Caco-2 (cell line): ENCODE data around the gene HOXD12. TPM values are rescaled to one million over a fixed set of nuclear protein-coding genes. Genes with fewer than 3 reads are reported as not detected.

Source experiments
- BruUV-seq: library from RNA; stranded (reverse); fragments of 400-500 nt; replicated peaks from 2 replicates; lab custom pipeline; 2021; lab: Mats Ljungman, UMichigan
- CTCF ChIA-PET: fragments of 300-600 bp; sonication (Branson Sonifier 250); formaldehyde crosslinking; loops from one replicate; lab custom pipeline; 2022; ENCODE audit warnings: antibody characterized with exemption; lab: Charles Lee
- POLR2A ChIA-PET: fragments of 300-600 bp; sonication (Branson Sonifier 250); formaldehyde crosslinking; loops from one replicate; lab custom pipeline; 2022; ENCODE audit warnings: antibody characterized with exemption; lab: Charles Lee
- DNase-seq, 2 experiments: peaks; one replicate each; pipeline versions ENCODE4 v3.0.0 to v3.0.0-alpha.2; 2020 to 2022
- H3K27me3 ChIP-seq: replicated peaks from 2 replicates; pipeline ENCODE4 v1.6.0; 2011; ENCODE audit warnings: low read length; ENCODE audit not compliant: control insufficient read depth, insufficient read depth
- H3K36me3 ChIP-seq: 2 replicates; pipeline ENCODE4 v1.5.1; 2011; ENCODE audit warnings: low read length; ENCODE audit not compliant: control insufficient read depth, insufficient read depth
- H3K4me1 ChIP-seq: fragments of 250-450 bp; sonication (Bioruptor Pico); 2 replicates; pipeline ENCODE4 v1.5.1; 2020; ENCODE audit warnings: mild to moderate bottlenecking
- H3K4me3 ChIP-seq: 2 replicates; pipeline ENCODE4 v1.5.1; 2011; ENCODE audit warnings: low read depth, mild to moderate bottlenecking, control low read depth, low read length
- H3K9me3 ChIP-seq: fragments of 250-450 bp; sonication (Bioruptor Pico); 2 replicates; pipeline ENCODE4 v1.5.1; 2020; ENCODE audit warnings: mild to moderate bottlenecking, moderate library complexity
- H3K27ac Mint-ChIP-seq: one replicate; pipeline ENCODE4 v1.8.0; 2022; ENCODE audit warnings: mixed read lengths; ENCODE audit not compliant: unreplicated experiment
- H3K27me3 Mint-ChIP-seq: one replicate; pipeline ENCODE4 v1.8.0; 2022; ENCODE audit warnings: mixed read lengths; ENCODE audit not compliant: insufficient read depth, unreplicated experiment
- H3K36me3 Mint-ChIP-seq: one replicate; pipeline ENCODE4 v1.8.0; 2022; ENCODE audit warnings: mild to moderate bottlenecking, mixed read lengths; ENCODE audit not compliant: insufficient read depth, unreplicated experiment
- H3K4me1 Mint-ChIP-seq: one replicate; pipeline ENCODE4 v1.8.0; 2022; ENCODE audit warnings: low read depth, mixed read lengths; ENCODE audit not compliant: unreplicated experiment
- H3K4me3 Mint-ChIP-seq: one replicate; pipeline ENCODE4 v1.8.0; 2022; ENCODE audit warnings: mild to moderate bottlenecking, moderate library complexity, mixed read lengths; ENCODE audit not compliant: unreplicated experiment
- H3K9me3 Mint-ChIP-seq: one replicate; pipeline ENCODE4 v1.8.0; 2022; ENCODE audit warnings: mixed read lengths; ENCODE audit not compliant: unreplicated experiment
- intact Hi-C: fragments of 100-400 bp; cut with micrococcal nuclease; formaldehyde crosslinking; loops from one replicate; pipeline ENCODE4 v1.10.0; 2022; ENCODE audit not compliant: unreplicated experiment
- microRNA-seq: library from miRNA; unstranded; fragments of <30 nt; microRNA quantifications from one replicate; pipeline ENCODE4 v1.2.0, GENCODE V29; 2022
- total RNA-seq: library from RNA; stranded (reverse); gene quantifications from 2 replicates; pipeline ENCODE4 v1.2.3, GENCODE V29; 2022
- TF ChIP-seq, protein P1 (sequence below), 2 experiments: fragments of 200-600 bp in 1 of 2; IDR thresholded peaks; 1 replicate in 1 of 2; 2 replicates in 1 of 2; pipeline versions ENCODE4 v1.5.1 to v1.8.0; 2011 to 2022; ENCODE audit warnings: antibody characterized with exemption in 1 of 2, control low read depth in 1 of 2, inconsistent platforms in 1 of 2, low read depth in 1 of 2, low read length in 1 of 2, mild to moderate bottlenecking in 1 of 2, moderate library complexity in 1 of 2; ENCODE audit not compliant: insufficient read depth in 1 of 2, severe bottlenecking in 1 of 2, unreplicated experiment in 1 of 2

Gene HOXD12
- total RNA-seq, 1 experiment from 2014 or later, result not detected

DNA sequence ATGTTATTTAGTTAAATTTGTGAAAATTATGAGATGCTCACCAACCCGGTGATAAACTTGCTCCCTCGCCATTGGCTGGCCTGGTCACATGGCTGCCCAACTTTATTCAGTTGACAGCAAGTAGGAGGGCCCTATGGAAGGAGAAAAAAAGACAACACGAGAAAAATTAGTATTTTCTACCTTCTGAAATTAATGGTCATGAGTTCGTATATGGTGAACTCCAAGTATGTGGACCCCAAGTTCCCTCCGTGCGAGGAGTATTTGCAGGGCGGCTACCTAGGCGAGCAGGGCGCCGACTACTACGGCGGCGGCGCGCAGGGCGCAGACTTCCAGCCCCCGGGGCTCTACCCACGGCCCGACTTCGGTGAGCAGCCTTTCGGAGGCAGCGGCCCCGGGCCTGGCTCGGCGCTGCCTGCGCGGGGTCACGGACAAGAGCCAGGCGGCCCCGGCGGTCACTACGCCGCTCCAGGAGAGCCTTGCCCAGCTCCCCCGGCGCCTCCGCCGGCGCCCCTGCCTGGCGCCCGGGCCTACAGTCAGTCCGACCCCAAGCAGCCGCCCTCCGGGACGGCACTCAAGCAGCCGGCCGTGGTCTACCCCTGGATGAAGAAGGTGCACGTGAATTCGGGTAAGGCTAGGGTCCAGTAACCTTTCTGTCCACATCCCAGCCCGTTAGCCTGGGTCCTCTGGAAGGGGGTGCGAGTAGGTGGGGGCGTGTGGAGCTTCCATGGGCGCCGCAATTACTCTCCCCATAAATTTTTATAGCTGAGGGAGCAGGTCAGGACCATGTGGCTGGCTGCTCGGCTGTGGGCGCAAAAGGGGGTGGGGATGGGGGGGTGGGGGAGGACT is 52.1 kb downstream of the HOXD12 start, which contains the start of gene HOXD4:
Gene HOXD4, plus strand, starts transcription at position 109 of the 846 bp plus-strand sequence. Its CDS starts 84 bp downstream, at position 193.
- POLR2A ChIA-PET, result no interaction called here
- H3K27me3 Mint-ChIP-seq, result peaks cover 12% of the 10 kb centered on the region
- H3K4me3 Mint-ChIP-seq, result no peak within 1 kb of the TSS
- Histone ChIP-seq H3K4me1 (no peaks in the 10 kb centered on the region), H3K9me3 (no peaks in the 10 kb centered on the region), H3K4me3 (no peak within 1 kb of the TSS), H3K27me3 (no peaks in the 10 kb centered on the region; the same call in 1 of the 2 replicates), H3K36me3 (no peaks in the 10 kb centered on the region)
- no peaks in the 10 kb centered on the region for H3K4me1 Mint-ChIP-seq
- no peaks in the 10 kb centered on the region for H3K9me3 Mint-ChIP-seq
- no peak for DNase-seq
- no peak within 1 kb of the TSS for H3K27ac Mint-ChIP-seq
- intact Hi-C loops, result no loop called here
- CTCF ChIA-PET, result no interaction called here
- H3K36me3 Mint-ChIP-seq, result no peaks in the 10 kb centered on the region
- BruUV-seq, result no TSS peak
- TF ChIP-seq, protein P1, sequence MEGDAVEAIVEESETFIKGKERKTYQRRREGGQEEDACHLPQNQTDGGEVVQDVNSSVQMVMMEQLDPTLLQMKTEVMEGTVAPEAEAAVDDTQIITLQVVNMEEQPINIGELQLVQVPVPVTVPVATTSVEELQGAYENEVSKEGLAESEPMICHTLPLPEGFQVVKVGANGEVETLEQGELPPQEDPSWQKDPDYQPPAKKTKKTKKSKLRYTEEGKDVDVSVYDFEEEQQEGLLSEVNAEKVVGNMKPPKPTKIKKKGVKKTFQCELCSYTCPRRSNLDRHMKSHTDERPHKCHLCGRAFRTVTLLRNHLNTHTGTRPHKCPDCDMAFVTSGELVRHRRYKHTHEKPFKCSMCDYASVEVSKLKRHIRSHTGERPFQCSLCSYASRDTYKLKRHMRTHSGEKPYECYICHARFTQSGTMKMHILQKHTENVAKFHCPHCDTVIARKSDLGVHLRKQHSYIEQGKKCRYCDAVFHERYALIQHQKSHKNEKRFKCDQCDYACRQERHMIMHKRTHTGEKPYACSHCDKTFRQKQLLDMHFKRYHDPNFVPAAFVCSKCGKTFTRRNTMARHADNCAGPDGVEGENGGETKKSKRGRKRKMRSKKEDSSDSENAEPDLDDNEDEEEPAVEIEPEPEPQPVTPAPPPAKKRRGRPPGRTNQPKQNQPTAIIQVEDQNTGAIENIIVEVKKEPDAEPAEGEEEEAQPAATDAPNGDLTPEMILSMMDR (IDR thresholded peaks at IDR 0.05; ENCODE audit: insufficient read depth in 1 of 2, low read depth in 1 of 2, low read length in 1 of 2, severe bottlenecking in 1 of 2, unreplicated experiment in 1 of 2), result no peak

Small RNAs within 50 kb of the gene (microRNA-seq; reads per million reads assigned to microRNA genes)
- gene MIR10B, result 646 reads per million, percentile 84 among the genes with 10 or more reads in this experiment

Other genes starting within 250 kb of the HOXD12 start
- gene LNPK, start 97.5 kb upstream of the HOXD12 start, total RNA-seq, result 18.1 and 19.1 TPM in 2 replicates
- gene EVX2, start 15.8 kb upstream of the HOXD12 start, total RNA-seq, result 0.07 TPM in 1 of 2 replicates, not detected in the other
- gene HOXD13, start 7.1 kb upstream of the HOXD12 start, total RNA-seq, result not detected in 2 replicates
- gene HOXD11, start 7.5 kb downstream of the HOXD12 start, total RNA-seq, result not detected in 2 replicates
- not detected in 2 replicates for gene HOXD10, start 17.0 kb downstream of the HOXD12 start, total RNA-seq
- not detected in 2 replicates for gene HOXD9, start 22.9 kb downstream of the HOXD12 start, total RNA-seq
- not detected in 2 replicates for gene HOXD8, start 29.9 kb downstream of the HOXD12 start, total RNA-seq
- gene HOXD4, start 51.8 kb downstream of the HOXD12 start, total RNA-seq, result 1.00 and 1.2 TPM in 2 replicates
- 1.2 and 1.5 TPM in 2 replicates for gene HOXD3, start 57.5 kb downstream of the HOXD12 start, total RNA-seq
- not detected in 2 replicates for gene HOXD1, start 88.9 kb downstream of the HOXD12 start, total RNA-seq
- 33.3 and 33.7 TPM in 2 replicates for gene MTX2, start 169.6 kb downstream of the HOXD12 start, total RNA-seq